Effector CD4-positive, alpha-beta T cell (primary cell): ENCODE measurements around the gene PARP6.

Experiments used
- DNase-seq: peaks from one replicate; pipeline ENCODE4 v3.0.0-alpha.2; 2020
- total RNA-seq: gene quantifications from one replicate; lab custom pipeline; 2026; lab: John Stamatoyannopoulos, UW

Gene PARP6, protein sequence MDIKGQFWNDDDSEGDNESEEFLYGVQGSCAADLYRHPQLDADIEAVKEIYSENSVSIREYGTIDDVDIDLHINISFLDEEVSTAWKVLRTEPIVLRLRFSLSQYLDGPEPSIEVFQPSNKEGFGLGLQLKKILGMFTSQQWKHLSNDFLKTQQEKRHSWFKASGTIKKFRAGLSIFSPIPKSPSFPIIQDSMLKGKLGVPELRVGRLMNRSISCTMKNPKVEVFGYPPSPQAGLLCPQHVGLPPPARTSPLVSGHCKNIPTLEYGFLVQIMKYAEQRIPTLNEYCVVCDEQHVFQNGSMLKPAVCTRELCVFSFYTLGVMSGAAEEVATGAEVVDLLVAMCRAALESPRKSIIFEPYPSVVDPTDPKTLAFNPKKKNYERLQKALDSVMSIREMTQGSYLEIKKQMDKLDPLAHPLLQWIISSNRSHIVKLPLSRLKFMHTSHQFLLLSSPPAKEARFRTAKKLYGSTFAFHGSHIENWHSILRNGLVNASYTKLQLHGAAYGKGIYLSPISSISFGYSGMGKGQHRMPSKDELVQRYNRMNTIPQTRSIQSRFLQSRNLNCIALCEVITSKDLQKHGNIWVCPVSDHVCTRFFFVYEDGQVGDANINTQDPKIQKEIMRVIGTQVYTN
- total RNA-seq: 74.1 reads per million, percentile 76 among the genes with 10 or more reads in this experiment

- DNase-seq: peak; percentile 97
These were observed at the start of gene PARP6 for GRCh38 chr15:72272213-72272996. Gene PARP6, minus strand, starts transcription at chr15:72272554. Its CDS starts 5,077 bp downstream, at chr15:72267477.

GRCh38 chr15:72319985-72320671 lies 47.8 kb upstream of the PARP6 start, which contains the start of gene CELF6:
Gene CELF6, minus strand, starts transcription at chr15:72320157. Its CDS starts 283 bp downstream, at chr15:72319874.
- DNase-seq: peak; percentile 70

DNA sequence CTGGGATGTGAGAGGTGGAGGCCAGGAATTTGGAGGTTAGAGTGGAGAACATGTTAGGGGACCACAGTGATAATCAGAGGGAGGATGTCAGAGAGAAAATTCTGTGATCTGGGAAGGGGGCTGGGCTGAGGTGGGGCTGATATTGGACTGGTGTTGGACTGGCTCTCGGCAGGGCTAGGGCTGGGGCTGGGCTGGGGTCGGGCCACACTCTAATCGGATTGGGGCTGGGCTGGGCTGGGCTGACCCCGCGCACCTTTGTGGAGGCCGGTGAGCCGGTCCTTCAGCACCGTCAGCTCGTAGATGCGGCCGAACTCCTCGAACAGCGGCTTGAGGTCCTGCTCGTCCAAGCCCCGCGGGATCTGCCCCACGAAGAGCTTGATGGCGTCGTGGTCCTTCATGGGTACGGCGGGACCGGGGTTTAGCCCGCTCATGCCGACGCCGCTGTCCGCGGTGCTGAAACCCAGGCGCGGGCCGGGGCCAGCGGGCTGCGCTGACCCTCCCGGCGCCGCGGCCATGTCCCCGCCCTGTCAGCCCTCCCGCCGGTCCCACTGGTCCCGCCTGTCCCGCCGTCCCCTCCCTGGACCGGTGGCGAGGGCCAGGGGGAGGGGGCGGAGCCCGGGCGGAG lies 47.1 kb upstream of the PARP6 start:
- peak; percentile 25 for DNase-seq

DNA sequence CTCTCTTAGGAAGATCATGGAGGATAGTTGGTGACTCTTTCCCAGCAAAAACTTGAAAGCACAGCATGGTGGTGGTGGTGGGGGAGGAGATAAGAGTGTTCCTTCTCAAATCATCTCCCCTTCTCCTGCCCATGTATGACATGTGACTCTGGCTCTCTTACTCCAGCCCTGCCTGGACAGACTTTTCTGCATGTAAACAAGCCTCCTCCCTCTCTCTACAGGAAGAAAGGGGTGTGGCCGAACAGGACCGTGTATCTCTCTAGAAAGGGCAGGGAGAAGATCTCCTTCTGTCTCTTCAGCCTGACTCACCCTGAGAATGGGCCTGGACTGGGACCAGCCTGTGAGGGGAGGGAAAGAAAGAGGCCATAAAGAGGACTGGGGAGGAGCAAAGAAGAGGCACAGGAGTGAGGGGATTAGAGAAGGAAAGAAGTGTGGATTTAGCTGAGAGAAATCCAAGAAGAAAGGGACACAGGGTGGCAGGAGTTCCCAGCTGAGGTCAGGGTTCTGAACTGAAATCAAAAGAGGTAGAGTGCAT lies 46.1 kb upstream of the PARP6 start:
- no peak for DNase-seq

GRCh38 chr15:72315706-72316370 lies 43.5 kb upstream of the PARP6 start:
- no peak for DNase-seq

DNA sequence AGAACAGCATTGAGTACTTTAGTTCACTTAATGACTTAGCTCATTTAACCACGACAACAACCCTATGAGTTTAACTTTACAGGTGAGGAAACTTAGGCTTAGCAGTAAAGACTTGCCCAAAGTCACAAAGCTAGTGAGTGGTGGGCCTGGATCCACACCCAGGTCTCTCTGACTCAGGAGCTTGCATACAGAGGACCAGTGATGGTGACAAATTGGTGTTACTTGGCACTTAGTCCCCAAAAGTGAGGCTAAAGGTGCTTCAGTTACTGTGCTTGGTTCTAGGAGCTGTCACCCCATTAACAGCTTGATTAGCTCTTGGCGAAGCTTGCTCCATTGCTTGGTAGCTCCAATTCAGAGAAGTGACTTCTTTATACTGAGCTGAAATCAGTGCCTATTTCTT lies 41.5 kb upstream of the PARP6 start:
- DNase-seq: no peak

GRCh38 chr15:72313448-72313840 lies 41.1 kb upstream of the PARP6 start:
- DNase-seq: no peak

DNA sequence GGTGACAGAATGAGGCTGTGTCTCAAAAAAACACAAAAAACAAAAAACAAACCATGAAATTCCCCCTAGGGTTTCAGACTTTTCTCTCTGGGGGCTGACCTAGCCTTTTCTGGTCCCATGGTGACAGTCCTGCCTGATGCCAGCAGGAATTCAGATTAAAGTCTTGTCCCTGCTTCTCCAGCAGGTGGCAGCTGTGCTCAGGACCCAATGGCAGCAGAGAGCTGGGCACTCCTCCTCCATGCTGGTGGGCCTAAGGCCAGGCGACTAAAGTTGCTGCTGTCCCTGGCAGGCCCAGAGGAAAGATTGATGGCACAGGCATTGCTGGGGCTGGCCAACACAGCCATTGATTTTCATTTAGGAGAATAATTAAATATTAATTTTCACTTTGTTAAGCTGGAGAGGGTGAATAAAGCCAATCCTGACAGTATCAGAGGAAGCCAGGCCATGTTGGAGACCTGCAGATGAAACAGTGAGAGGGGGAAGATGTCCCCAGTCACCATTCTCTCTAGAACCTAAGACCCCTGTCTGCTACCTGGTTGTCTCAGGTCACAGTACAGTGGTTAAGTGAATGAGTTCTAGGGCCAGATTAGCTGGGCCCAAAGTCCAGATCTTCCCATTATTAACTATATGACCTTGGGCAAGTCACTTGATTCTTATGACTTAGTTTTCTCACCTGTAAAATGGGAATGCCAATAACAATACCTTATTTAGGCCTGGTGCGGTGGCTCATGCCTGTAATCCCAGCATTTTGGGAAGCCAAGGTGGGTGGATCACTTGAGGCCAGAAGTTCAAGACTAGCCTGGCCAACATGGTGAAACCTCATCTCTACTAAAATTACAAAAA lies 40.5 kb upstream of the PARP6 start:
- peak; percentile 43 for DNase-seq

- no peak for DNase-seq
These were observed 34.7 kb upstream of the PARP6 start for GRCh38 chr15:72307026-72307425.

DNA sequence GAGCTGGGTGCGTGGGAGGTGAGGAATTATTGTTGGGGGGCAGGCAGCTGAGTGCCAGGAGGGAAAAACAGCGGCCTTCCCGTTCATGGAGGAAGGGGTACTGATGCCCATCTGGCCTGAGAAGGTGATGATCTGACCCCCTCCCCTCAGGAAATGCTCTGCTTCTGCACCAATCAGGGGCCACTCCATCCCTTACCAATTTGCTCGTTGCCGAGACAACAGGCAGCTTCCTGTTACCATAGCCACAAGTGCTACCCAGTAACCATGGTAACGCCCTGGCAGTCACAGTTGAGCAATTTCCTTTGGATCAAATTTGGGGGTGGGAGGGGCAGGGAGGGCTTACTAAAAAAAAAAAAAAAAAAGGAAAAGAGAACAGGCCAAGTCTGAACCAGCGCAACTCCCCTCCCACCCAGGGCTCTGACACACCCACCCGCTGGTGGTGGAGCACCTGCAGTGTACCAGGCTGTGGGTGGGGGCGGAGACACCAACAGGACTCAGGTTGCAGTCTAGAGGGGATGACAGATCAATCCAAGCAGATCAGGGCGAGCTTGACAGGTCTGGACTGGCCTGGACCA lies 33.9 kb upstream of the PARP6 start:
- DNase-seq: peak; percentile 24

- no peak for DNase-seq
These were observed 32.2 kb upstream of the PARP6 start for GRCh38 chr15:72304596-72304995.

- DNase-seq: no peak
These were observed 30.6 kb upstream of the PARP6 start for GRCh38 chr15:72302955-72303354.

GRCh38 chr15:72289597-72290325 lies 17.4 kb upstream of the PARP6 start:
- DNase-seq: no peak

GRCh38 chr15:72288796-72289596 lies 16.6 kb upstream of the PARP6 start:
- no peak for DNase-seq

GRCh38 chr15:72285927-72286516 lies 13.7 kb upstream of the PARP6 start:
- peak; percentile 35 for DNase-seq

DNA sequence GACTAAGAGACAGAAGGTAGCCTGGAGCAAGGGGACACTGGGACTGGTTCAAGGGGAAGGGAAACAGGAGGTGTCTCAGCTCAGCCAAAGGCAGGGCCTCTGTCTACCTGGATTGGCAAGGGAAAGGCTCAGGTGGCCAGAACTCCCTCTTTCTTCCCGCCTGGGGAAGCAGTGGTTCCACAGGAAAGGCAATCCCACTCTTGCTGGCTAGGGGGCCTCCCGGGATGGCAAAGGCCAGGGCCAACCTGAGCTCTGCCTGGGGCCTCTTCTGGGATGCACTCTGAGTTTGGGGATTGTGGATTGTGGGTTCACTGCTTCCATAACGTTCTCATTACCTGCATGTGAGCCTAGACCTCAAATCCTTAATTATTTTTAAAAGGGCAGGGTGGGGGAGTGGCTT lies 13.0 kb upstream of the PARP6 start:
- DNase-seq: no peak

DNA sequence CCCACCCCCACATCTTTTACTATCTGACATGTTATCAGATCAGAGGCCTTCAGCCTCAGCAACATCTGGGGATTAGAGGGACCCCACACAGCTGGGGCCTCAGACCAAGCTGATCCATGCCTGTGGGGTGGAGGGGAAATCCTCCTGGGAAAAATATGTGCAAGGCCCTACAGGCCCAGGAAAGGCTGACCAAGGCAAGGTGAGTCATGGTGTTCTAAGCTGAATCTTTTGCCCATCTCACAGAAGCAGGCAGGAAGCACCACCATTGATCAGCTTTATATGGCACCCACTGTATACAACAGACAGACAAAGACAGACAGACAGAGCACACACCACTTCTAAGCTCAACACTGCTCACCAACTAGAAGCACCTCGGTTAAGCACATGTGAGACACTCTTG lies 12.4 kb upstream of the PARP6 start:
- no peak for DNase-seq

GRCh38 chr15:72281713-72282112 lies 9.4 kb upstream of the PARP6 start:
- no peak for DNase-seq
